ENCODE results near the gene SHH.

DNA sequence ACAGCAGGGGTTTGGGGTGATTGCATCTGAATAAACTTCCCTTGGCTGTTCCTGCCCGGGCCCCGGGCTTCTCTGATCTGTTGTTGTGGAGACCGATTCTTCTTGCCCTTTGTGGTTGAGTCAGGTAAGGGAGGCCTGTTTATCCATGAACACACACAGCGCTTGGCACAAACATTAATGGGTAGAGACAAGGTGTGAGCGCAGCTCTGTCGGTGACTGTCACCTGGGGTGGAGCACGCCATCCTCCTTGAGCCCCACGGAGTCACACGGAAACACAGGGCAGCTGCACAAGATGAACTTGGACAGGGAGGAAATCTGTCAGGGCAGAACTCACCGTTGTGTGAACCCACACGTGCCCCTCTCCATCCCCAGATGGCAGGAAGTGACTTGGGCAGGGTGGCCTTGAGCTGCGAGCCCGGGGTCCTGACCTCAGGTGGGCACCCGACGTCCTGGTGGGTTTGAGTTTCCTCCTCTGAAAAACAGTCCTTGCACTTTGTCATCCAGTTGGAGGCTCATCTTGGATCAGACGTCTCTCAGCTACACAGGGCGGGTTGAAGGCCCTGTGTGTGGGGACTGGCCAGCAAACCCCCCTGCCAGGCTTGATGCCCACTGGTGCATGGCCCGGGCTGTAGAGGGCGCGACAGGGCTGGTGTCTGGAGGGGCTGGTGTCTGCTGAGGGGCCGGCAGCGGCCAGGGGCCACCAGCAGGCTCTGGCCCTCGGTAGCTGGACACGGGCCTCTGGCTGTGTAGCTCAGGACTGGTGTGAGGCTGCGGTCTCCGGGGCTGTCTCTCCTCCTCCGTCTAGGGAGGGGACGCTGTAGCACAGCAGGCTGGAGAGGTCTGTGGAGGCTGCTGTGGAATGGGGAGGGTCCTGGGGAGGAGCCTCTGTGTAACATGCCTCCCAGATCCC lies 24.2 kb upstream of the SHH start:
- TF ChIP-seq ZNF274 (IDR thresholded peaks at IDR 0.05; ENCODE audit: low read depth, low read length) (no peak), SUZ12 (IDR thresholded peaks at IDR 0.05; ENCODE audit: extremely low read depth, insufficient read depth, insufficient read length) (no peak)
